Skeletal muscle tissue (tissue), 4 donors: ENCODE data around the gene SLC1A4. TPM values are rescaled to one million over a fixed set of nuclear protein-coding genes. Genes with fewer than 3 reads are reported as not detected.
A peak's percentile ranks its signal among the peaks of the same experiment; 100 is the strongest.
"Not testable (repeated sequence)": the region's sequence is repeated elsewhere in the genome, so short reads cannot be mapped to it uniquely, and the experiment has no call there.

Experiments
- H3K27ac ChIP-seq: one replicate; pipeline ENCODE4 v1.7.0; 2013; ENCODE audit warnings: mild to moderate bottlenecking, low read depth, low read length, inconsistent platforms
- H3K27me3 ChIP-seq, 3 donors: one replicate each; pipeline ENCODE4 v1.7.0; 2013; ENCODE audit warnings: low read length in 3 of 3; ENCODE audit not compliant: control insufficient read depth in 3 of 3, insufficient read depth in 3 of 3
- H3K36me3 ChIP-seq, 3 donors: one replicate each; pipeline ENCODE4 v1.7.0; 2013; ENCODE audit warnings: low read length in 3 of 3; ENCODE audit not compliant: control insufficient read depth in 3 of 3, insufficient read depth in 3 of 3
- H3K4me1 ChIP-seq, 3 donors: one replicate each; pipeline ENCODE4 v1.7.0; 2013; ENCODE audit warnings: low read length in 3 of 3, mild to moderate bottlenecking in 3 of 3; ENCODE audit not compliant: control insufficient read depth in 3 of 3, insufficient read depth in 3 of 3
- H3K4me3 ChIP-seq, 3 donors: one replicate each; pipeline ENCODE4 v1.7.0; 2013; ENCODE audit warnings: low read length in 3 of 3
- H3K9ac ChIP-seq, 3 donors: one replicate each; pipeline ENCODE4 v1.7.0; 2013; ENCODE audit warnings: low read length in 3 of 3, mild to moderate bottlenecking in 3 of 3, moderate library complexity in 2 of 3, low read depth in 1 of 3
- H3K9me3 ChIP-seq, 3 donors: one replicate each; pipeline ENCODE4 v1.7.0; 2013; ENCODE audit warnings: low read length in 3 of 3; ENCODE audit not compliant: control insufficient read depth in 3 of 3
- total RNA-seq: library from RNA; depleted of rRNA; stranded (reverse); fragments of >200 nt; gene quantifications from one replicate; pipeline ENCODE4 v1.2.3, GENCODE V29; 2014
- donor health status: Osteomylitis.

The SLC1A4 gene
- total RNA-seq, 1 donor from 2014 or later: 10.4 TPM

GRCh38 chr2:65031341-65032018 is 42.3 kb downstream of the SLC1A4 start:
- no peak overlapping the region for H3K4me3 ChIP-seq
- no peaks in the 10 kb centered on the region for H3K9me3 ChIP-seq
- H3K27me3 ChIP-seq: no peaks in the 10 kb centered on the region
- peaks cover 10 to 15% (median 13%) of the 10 kb centered on the region in 3 donors for H3K4me1 ChIP-seq
- no peak overlapping the region for H3K27ac ChIP-seq
- H3K36me3 ChIP-seq: no peaks in the 10 kb centered on the region
- peak overlapping the region in 1 of 3 donors; percentile 44 for H3K9ac ChIP-seq

- Histone ChIP-seq H3K4me1 (peaks cover 10 to 15% (median 13%) of the 10 kb centered on the region in 3 donors), H3K36me3 (no peaks in the 10 kb centered on the region), H3K27ac (no peak overlapping the region), H3K9me3 (no peaks in the 10 kb centered on the region), H3K9ac (peak overlapping the region in 1 of 3 donors; percentile 44), H3K4me3 (no peak overlapping the region), H3K27me3 (no peaks in the 10 kb centered on the region)
These were observed 43.1 kb downstream of the SLC1A4 start for GRCh38 chr2:65032019-65032975.

DNA sequence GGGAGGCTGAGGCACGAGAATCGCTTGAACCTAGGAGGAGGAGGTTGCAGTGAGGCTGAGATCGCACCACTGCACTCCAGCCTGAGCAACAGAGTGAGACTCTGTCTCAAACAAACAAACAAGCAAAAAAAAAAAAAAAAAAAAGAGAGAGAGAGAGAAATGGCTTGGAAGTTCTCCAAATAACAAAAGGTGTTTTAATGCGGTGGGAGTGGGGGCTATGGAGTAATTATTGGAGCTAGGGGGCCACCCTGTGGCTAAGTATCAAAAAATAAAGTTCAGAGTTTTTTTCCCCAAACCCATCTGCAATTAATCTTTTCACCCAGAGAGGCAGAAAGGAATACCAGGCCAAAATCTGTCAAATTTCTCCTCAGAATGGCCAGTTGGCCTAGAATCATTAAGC is 44.0 kb downstream of the SLC1A4 start:
- no peak overlapping the region for H3K27ac ChIP-seq
- peaks cover 10 to 15% (median 13%) of the 10 kb centered on the region in 3 donors for H3K4me1 ChIP-seq
- no peaks in the 10 kb centered on the region for H3K27me3 ChIP-seq
- no peak overlapping the region for H3K9ac ChIP-seq
- no peaks in the 10 kb centered on the region for H3K9me3 ChIP-seq
- H3K36me3 ChIP-seq: peaks cover 0 to 4% (median 0%) of the 10 kb centered on the region in 3 donors
- no peak overlapping the region for H3K4me3 ChIP-seq

- not testable (repeated sequence) for H3K9me3 ChIP-seq, H3K4me3 ChIP-seq, H3K36me3 ChIP-seq, H3K9ac ChIP-seq, H3K27me3 ChIP-seq, H3K27ac ChIP-seq
- H3K4me1 ChIP-seq: peaks cover 10 to 13% (median 11%) of the 10 kb centered on the region in 3 donors
These were observed 44.5 kb downstream of the SLC1A4 start for GRCh38 chr2:65033667-65034066.

GRCh38 chr2:65035351-65035943 is 46.2 kb downstream of the SLC1A4 start:
- no peaks in the 10 kb centered on the region for H3K9me3 ChIP-seq
- peaks cover 13 to 15% (median 15%) of the 10 kb centered on the region in 3 donors for H3K4me1 ChIP-seq
- peaks cover 0 to 4% (median 0%) of the 10 kb centered on the region in 3 donors for H3K36me3 ChIP-seq
- no peak overlapping the region for H3K27ac ChIP-seq
- no peak overlapping the region for H3K4me3 ChIP-seq
- H3K27me3 ChIP-seq: no peaks in the 10 kb centered on the region
- no peak overlapping the region for H3K9ac ChIP-seq

DNA sequence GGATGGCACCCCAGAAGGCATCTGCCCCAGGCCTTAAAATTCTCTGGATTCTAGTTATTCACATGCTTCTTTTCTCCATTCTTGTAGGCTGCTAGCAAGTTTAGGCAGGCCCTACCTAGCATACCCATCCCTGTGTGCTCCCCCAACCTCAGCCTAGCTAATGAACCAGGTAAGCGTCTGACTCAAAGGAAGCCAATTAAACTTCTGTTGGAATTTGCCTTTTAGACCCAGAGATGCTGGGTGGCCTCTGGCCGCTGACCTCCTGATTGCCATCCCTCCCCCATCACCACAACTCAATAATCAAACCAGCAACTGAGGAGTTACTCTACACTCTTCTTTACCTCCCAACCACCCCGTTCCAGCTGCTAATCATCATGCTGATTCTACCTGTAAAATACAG is 48.0 kb downstream of the SLC1A4 start:
- Histone ChIP-seq H3K27ac (no peak overlapping the region), H3K9me3 (no peaks in the 10 kb centered on the region), H3K4me1 (peaks cover 6 to 9% (median 9%) of the 10 kb centered on the region in 3 donors), H3K27me3 (no peaks in the 10 kb centered on the region), H3K36me3 (peaks cover 0 to 4% (median 0%) of the 10 kb centered on the region in 3 donors), H3K9ac (no peak overlapping the region), H3K4me3 (no peak overlapping the region)

DNA sequence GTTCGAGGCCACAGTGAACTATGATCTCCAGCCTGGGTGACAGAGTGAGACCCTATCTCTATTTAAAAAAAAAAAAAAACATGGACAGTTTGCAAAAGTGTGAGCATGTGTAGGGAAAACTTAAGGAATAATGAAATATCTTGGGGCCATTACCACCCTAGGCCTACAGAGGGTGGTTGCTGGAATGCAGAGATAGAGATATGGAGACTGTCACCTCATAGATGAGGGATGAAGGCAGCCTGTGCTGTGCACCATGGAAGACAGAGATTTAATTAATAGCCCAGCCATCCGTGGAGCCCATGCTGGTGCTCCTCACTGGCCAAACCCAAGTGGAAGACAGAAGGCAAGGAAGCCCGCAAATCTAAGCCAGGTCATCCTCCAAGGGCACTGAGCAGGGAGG is 50.4 kb downstream of the SLC1A4 start:
- no peak overlapping the region for H3K9ac ChIP-seq
- H3K4me3 ChIP-seq: no peak overlapping the region
- H3K4me1 ChIP-seq: peaks cover 3 to 6% (median 4%) of the 10 kb centered on the region in 3 donors
- H3K27me3 ChIP-seq: no peaks in the 10 kb centered on the region
- H3K9me3 ChIP-seq: no peaks in the 10 kb centered on the region
- peaks cover 0 to 6% (median 0%) of the 10 kb centered on the region in 3 donors for H3K36me3 ChIP-seq
- no peak overlapping the region for H3K27ac ChIP-seq

DNA sequence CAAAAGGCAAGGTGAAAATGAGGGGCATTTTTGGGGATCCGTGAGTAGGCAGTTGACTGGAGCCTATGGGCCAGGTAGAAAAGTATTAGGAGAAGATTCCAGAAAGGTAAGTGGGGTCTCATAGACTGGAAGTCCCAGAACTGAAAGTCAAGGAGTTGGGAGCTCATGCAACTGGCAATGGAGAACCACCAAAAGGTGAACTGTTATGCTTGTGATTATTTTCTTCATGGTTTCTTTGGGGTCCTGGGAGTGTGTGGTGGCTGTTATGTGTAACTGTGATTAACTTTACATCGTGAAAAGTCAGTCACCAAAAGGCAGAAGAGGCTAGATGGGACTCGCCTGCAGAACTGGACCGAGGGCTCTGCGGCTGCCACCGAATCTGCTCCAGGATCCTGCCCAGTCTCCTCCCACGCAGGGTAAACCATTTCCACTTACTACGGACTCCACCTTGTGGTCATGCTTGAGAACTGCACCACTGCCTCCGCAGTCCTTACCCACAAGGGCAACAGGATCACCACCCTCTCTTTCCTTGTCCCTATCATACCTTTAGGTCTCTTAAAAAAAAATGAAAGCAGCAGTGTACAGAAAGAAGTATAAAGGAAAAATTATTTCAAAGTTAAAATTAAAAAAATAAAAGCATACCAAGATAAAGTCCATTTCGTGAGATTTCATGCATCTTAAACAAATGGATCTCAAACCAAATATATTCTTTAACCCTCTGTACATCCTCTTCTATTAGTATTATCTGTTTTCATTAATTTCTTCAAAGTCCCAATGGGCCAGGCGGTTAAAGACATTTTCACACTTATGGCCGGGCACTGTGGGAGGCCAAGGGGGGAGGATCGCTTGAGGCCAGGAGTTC is 51.4 kb downstream of the SLC1A4 start:
- Histone ChIP-seq H3K4me1 (peaks cover 3 to 6% (median 4%) of the 10 kb centered on the region in 3 donors), H3K27me3 (no peaks in the 10 kb centered on the region), H3K27ac (no peak overlapping the region), H3K36me3 (peaks cover 0 to 6% (median 2%) of the 10 kb centered on the region in 3 donors), H3K9ac (peak overlapping the region in 2 of 3 donors; percentile 33 to 40), H3K4me3 (peak overlapping the region; percentile 3 to 62 (median 39)), H3K9me3 (no peaks in the 10 kb centered on the region)

GRCh38 chr2:65043001-65043400 is 53.8 kb downstream of the SLC1A4 start:
- peaks cover 0 to 2% (median 2%) of the 10 kb centered on the region in 3 donors for H3K36me3 ChIP-seq
- no peaks in the 10 kb centered on the region for H3K9me3 ChIP-seq
- H3K27me3 ChIP-seq: no peaks in the 10 kb centered on the region
- H3K9ac ChIP-seq: peak overlapping the region in 1 of 3 donors; percentile 25
- no peak overlapping the region for H3K4me3 ChIP-seq
- no peak overlapping the region for H3K27ac ChIP-seq
- peaks cover 3 to 7% (median 6%) of the 10 kb centered on the region in 3 donors for H3K4me1 ChIP-seq
